GM18520 (cell line): ENCODE results near the gene CHRNA5.
"Not testable (repeated sequence)": the region's sequence is repeated elsewhere in the genome, so short reads cannot be mapped to it uniquely, and the experiment has no call there.

Source experiments
- ATAC-seq: cut with Tn5 transposase; IDR thresholded peaks from one replicate; pipeline ENCODE4 v1.9.1; 2021; ENCODE audit not compliant: unreplicated experiment

The CHRNA5 gene

GRCh38 chr15:78565951-78566774 lies 843 bp downstream of the CHRNA5 start:
- ATAC-seq: no peak

- ATAC-seq: no peak
Observed at GRCh38 chr15:78567531-78567930, 2.2 kb downstream of the CHRNA5 start.

- ATAC-seq: no peak
Observed at GRCh38 chr15:78570710-78571109, 5.4 kb downstream of the CHRNA5 start.

GRCh38 chr15:78571382-78571781 lies 6.1 kb downstream of the CHRNA5 start:
- ATAC-seq: no peak

GRCh38 chr15:78573416-78573815 lies 8.1 kb downstream of the CHRNA5 start:
- no peak for ATAC-seq

- ATAC-seq: no peak
Observed at GRCh38 chr15:78574944-78575343, 9.6 kb downstream of the CHRNA5 start.

GRCh38 chr15:78597583-78597982 lies 32.3 kb downstream of the CHRNA5 start:
- no peak for ATAC-seq

- no peak for ATAC-seq
Observed at GRCh38 chr15:78598348-78598747, 33.0 kb downstream of the CHRNA5 start.

GRCh38 chr15:78599189-78599588 lies 33.9 kb downstream of the CHRNA5 start:
- no peak for ATAC-seq

GRCh38 chr15:78603467-78603866 lies 38.1 kb downstream of the CHRNA5 start:
- no peak for ATAC-seq

- no peak for ATAC-seq
Observed at GRCh38 chr15:78604420-78604819, 39.1 kb downstream of the CHRNA5 start.

- no peak for ATAC-seq
Observed at GRCh38 chr15:78605201-78605600, 39.9 kb downstream of the CHRNA5 start.

GRCh38 chr15:78605680-78606079 lies 40.4 kb downstream of the CHRNA5 start:
- ATAC-seq: no peak

- ATAC-seq: not testable (repeated sequence)
Observed at GRCh38 chr15:78609551-78609950, 44.2 kb downstream of the CHRNA5 start.

- no peak for ATAC-seq
Observed at GRCh38 chr15:78614021-78614420, 48.7 kb downstream of the CHRNA5 start.

- no peak for ATAC-seq
Observed at GRCh38 chr15:78615151-78615589, 49.9 kb downstream of the CHRNA5 start.

- ATAC-seq: no peak
Observed at GRCh38 chr15:78616506-78616905, 51.2 kb downstream of the CHRNA5 start.

GRCh38 chr15:78617076-78617475 lies 51.8 kb downstream of the CHRNA5 start:
- ATAC-seq: no peak

GRCh38 chr15:78617516-78617915 lies 52.2 kb downstream of the CHRNA5 start:
- no peak for ATAC-seq

- ATAC-seq: no peak
Observed at GRCh38 chr15:78618064-78618463, 52.7 kb downstream of the CHRNA5 start.

GRCh38 chr15:78618490-78618934 lies 53.2 kb downstream of the CHRNA5 start:
- no peak for ATAC-seq

GRCh38 chr15:78619022-78619950 lies 54.0 kb downstream of the CHRNA5 start:
- ATAC-seq: no peak
